Epithelial cell of proximal tubule (primary cell): ENCODE measurements around the gene IKZF1. TPM values are rescaled to one million over a fixed set of nuclear protein-coding genes. Genes with fewer than 3 reads are reported as not detected.

Experiments used
- DNase-seq: peaks from one replicate; pipeline ENCODE4 v3.0.0-alpha.2; 2011; ENCODE audit warnings: low read depth
- H3K4me3 ChIP-seq: 2 replicates; pipeline ENCODE4 v1.5.1; 2011; ENCODE audit warnings: low read depth, mild to moderate bottlenecking, low read length
- total RNA-seq: library from RNA; depleted of rRNA; stranded (reverse); fragments of >200 nt; gene quantifications from 2 replicates; pipeline ENCODE4 v1.2.3, GENCODE V29; 2015
- TF ChIP-seq, protein P1 (sequence below): conservative IDR thresholded peaks from 2 replicates; pipeline ENCODE4 v1.5.1; 2012; ENCODE audit warnings: low read depth, mild to moderate bottlenecking, low read length

IKZF1 gene
- total RNA-seq, 1 donor from 2014 or later: not detected

DNA sequence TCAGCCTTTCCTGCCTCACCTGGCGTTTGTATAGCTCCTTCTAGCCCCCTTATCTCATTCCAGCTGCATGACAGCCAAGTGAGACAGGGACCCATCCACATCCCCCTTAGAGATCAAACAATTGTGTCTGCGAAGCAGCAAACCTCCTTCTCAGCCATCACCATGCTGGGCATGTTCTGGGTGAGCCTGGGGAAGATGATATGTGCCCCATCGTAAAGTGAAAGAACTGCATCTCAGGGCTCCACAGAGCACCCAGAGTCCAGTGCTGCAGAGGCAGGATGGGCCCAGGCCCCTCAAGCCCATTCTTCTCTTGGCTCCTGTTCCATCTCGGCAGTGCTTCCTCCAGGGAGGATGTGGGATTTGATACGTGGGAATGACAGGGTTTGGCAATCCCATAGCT lies 102.4 kb downstream of the IKZF1 start:
- no peak overlapping the region for H3K4me3 ChIP-seq
- DNase-seq: no peak
- TF ChIP-seq, protein P1, sequence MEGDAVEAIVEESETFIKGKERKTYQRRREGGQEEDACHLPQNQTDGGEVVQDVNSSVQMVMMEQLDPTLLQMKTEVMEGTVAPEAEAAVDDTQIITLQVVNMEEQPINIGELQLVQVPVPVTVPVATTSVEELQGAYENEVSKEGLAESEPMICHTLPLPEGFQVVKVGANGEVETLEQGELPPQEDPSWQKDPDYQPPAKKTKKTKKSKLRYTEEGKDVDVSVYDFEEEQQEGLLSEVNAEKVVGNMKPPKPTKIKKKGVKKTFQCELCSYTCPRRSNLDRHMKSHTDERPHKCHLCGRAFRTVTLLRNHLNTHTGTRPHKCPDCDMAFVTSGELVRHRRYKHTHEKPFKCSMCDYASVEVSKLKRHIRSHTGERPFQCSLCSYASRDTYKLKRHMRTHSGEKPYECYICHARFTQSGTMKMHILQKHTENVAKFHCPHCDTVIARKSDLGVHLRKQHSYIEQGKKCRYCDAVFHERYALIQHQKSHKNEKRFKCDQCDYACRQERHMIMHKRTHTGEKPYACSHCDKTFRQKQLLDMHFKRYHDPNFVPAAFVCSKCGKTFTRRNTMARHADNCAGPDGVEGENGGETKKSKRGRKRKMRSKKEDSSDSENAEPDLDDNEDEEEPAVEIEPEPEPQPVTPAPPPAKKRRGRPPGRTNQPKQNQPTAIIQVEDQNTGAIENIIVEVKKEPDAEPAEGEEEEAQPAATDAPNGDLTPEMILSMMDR: no peak

- DNase-seq: no peak
- TF ChIP-seq, protein P1: no peak
- no peak overlapping the region for H3K4me3 ChIP-seq
Measured at GRCh38 chr7:50409856-50410745, 105.6 kb downstream of the IKZF1 start.

DNA sequence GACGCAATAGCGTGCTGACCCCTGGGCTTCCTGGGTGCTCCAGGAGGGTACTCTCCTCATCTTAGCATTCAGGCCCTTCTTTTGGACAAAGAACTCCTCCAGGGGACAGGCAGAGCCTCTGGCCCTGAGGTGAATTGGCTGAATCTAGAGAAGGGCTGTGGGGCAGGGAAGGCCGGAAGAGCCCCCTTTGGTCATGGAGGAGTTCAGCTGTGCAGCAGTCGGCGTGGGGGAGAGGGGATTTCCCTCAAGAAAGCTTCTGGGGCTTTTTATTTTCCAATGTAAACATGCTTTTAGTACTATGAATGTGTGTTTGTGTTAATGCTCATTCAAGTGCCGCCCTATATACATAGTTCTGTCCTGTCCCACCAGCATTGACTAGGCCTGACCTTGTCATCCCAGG lies 106.8 kb downstream of the IKZF1 start:
- DNase-seq: no peak

GRCh38 chr7:50412973-50413372 lies 108.5 kb downstream of the IKZF1 start:
- TF ChIP-seq, protein P1: no peak
- H3K4me3 ChIP-seq: no peak overlapping the region
- DNase-seq: no peak

More for the DNA sequence above, 106.8 kb downstream of the IKZF1 start:
- H3K4me3 ChIP-seq: no peak overlapping the region
- TF ChIP-seq, protein P1: no peak

GRCh38 chr7:50413561-50413960 lies 109.0 kb downstream of the IKZF1 start:
- TF ChIP-seq, protein P1: no peak
- no peak overlapping the region for H3K4me3 ChIP-seq
- no peak for DNase-seq

DNA sequence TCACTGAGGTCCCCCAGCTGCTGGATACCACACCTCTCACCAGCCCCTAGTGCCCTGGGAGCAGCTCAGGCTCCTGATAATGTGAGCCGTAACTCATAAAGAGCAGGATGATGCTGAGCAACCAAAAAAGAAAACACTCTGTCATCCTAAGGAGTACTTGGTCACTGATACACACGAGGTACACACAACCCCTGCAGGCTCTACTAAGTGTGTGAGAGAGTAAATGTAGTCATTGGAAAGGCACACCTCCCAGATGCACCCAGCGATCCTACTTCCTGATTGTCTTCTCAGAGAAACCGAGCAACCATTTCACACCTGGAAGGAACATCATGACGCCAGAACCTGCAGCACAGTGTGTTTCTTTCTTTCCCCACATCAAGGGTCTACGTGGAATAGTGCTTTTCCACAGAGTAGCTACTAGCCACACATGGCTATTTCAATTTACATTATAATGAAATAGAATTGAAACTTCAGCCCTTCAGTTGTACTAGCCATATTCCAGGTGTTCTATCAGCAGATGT lies 111.4 kb downstream of the IKZF1 start:
- TF ChIP-seq, protein P1: no peak
- DNase-seq: no peak
- no peak overlapping the region for H3K4me3 ChIP-seq
